Stomach (tissue), 9 donors: ENCODE results near the gene JOSD1. TPM values are rescaled to one million over a fixed set of nuclear protein-coding genes. Genes with fewer than 3 reads are reported as not detected.

Experiments used
- DNase-seq, 2 donors: peaks; one replicate each; pipeline versions ENCODE4 v3.0.0 to v3.0.0-alpha.2; 2013 to 2019
- H3K27ac ChIP-seq, 5 donors: fragments of 200-600 bp in 4 of 5; sonication (generic) in 4 of 5; one replicate each; pipeline ENCODE4 v1.5.1; 2013 to 2019; ENCODE audit warnings: mild to moderate bottlenecking in 1 of 5, moderate library complexity in 1 of 5
- H3K27me3 ChIP-seq, 3 donors: fragments of 200-600 bp; sonication (generic); one replicate each; pipeline ENCODE4 v1.5.1; 2017 to 2019; ENCODE audit warnings: mixed run types in 1 of 3
- H3K36me3 ChIP-seq, 4 donors: fragments of 200-600 bp; sonication (generic); 1 replicate in 3 of 4; 2 replicates in 1 of 4; pipeline ENCODE4 v1.5.1; 2016 to 2019
- H3K4me1 ChIP-seq, 4 donors: fragments of 200-600 bp; sonication (generic); one replicate each; pipeline ENCODE4 v1.5.1; 2016 to 2019
- H3K4me3 ChIP-seq, 4 donors: fragments of 200-600 bp; sonication (generic) in 3 of 4; one replicate each; pipeline ENCODE4 v1.5.1; 2016 to 2019; ENCODE audit warnings: mild to moderate bottlenecking in 1 of 4
- H3K9me3 ChIP-seq, 4 donors: fragments of 200-600 bp; sonication (generic); one replicate each; pipeline ENCODE4 v1.5.1; 2016 to 2019
- CTCF ChIP-seq, 7 experiments: fragments of 450-650 bp in 4 of 7; fragments of 200-600 bp in 3 of 7; sonication (generic) in 3 of 7; IDR thresholded peaks; one replicate each; pipeline ENCODE4 v1.5.1; 2016 to 2019; ENCODE audit warnings: antibody characterized with exemption in 7 of 7, control low read depth in 2 of 7, mild to moderate bottlenecking in 1 of 7
- EP300 ChIP-seq: sonication (generic); formaldehyde crosslinking; IDR thresholded peaks from one replicate; pipeline ENCODE4 v1.6.1; 2017; ENCODE audit warnings: antibody characterized with exemption
- POLR2A ChIP-seq, 4 donors: fragments of 450-650 bp; IDR thresholded peaks; one replicate each; pipeline ENCODE4 v1.6.1; 2016; ENCODE audit warnings: antibody characterized with exemption in 4 of 4, control low read depth in 2 of 4, mild to moderate bottlenecking in 1 of 4, moderate library complexity in 1 of 4
- POLR2AphosphoS5 ChIP-seq, 3 donors: sonication (generic); formaldehyde crosslinking; IDR thresholded peaks; one replicate each; pipeline ENCODE4 v1.6.1; 2016; ENCODE audit warnings: antibody characterized with exemption in 3 of 3
- WGBS, 5 donors: extraction: QIAGEN DNeasy Blood & Tissue Kit in 3 of 5; methylation state at CpG; one replicate each; pipeline versions ENCODE4 v1.1.5 to v1.1.7; 2013 to 2018; 5-methylcytosine and 5-hydroxymethylcytosine counted together
- intact Hi-C: fragments of 100-400 bp; cut with DNase I; formaldehyde crosslinking; loops from one replicate; pipeline ENCODE4 v1.15.1; 2023; ENCODE audit warnings: low total_unique reads
- polyA plus RNA-seq, 3 donors: library from polyadenylated mRNA; stranded (reverse); fragments of 200-250 nt; gene quantifications; one replicate each; pipeline ENCODE4 v1.2.3, GENCODE V29; 2013
- total RNA-seq, 5 donors: library from RNA; depleted of rRNA; stranded (reverse); fragments of >200 nt; gene quantifications; one replicate each; pipeline versions ENCODE4 v1.1.0 to v1.2.3, GENCODE V29; 2014 to 2016
- donor health status: healthy with polysubstance abuse.
- donor health status: Bipolar disorder and iron deficiency.
- donor health status: healthy.

Gene JOSD1
- total and polyA plus RNA-seq, 8 donors: 17.9 to 66.1 (median 35.7) TPM

- H3K27me3 ChIP-seq: no peaks in the 10 kb centered on the region
- intact Hi-C loops: no loop called here
- TF ChIP-seq EP300 (no peak), CTCF (IDR thresholded peaks at IDR 0.05) (no peak)
- DNase-seq: no peak
- WGBS, 5 donors: 88 to 100% (median 93%) methylated on average over 6 to 9 of the region's 9 CpGs
- no peak overlapping the region for H3K27ac ChIP-seq
- no peaks in the 10 kb centered on the region for H3K9me3 ChIP-seq
- peaks cover 22 to 70% (median 61%) of the 10 kb centered on the region in 4 donors for H3K36me3 ChIP-seq
- H3K4me1 ChIP-seq: peaks cover 15 to 59% (median 33%) of the 10 kb centered on the region in 4 donors
- H3K4me3 ChIP-seq: no peak overlapping the region
Observed at GRCh38 chr22:38716826-38717225, 16.1 kb upstream of the JOSD1 start.

GRCh38 chr22:38716271-38716670 is 15.5 kb upstream of the JOSD1 start:
- no peak overlapping the region for H3K27ac ChIP-seq
- TF ChIP-seq POLR2A (IDR thresholded peaks at IDR 0.05) (no peak), EP300 (no peak), POLR2AphosphoS5 (IDR thresholded peaks at IDR 0.05) (no peak), CTCF (IDR thresholded peaks at IDR 0.05) (no peak)
- no peak for DNase-seq
- intact Hi-C loops: no loop called here
- no peak overlapping the region for H3K4me3 ChIP-seq
- H3K4me1 ChIP-seq: peaks cover 15 to 64% (median 33%) of the 10 kb centered on the region in 4 donors
- H3K9me3 ChIP-seq: no peaks in the 10 kb centered on the region
- 93 to 97% (median 97%) methylated on average over 5 to 10 of the region's 10 CpGs for WGBS, 5 donors
- no peaks in the 10 kb centered on the region for H3K27me3 ChIP-seq
- peaks cover 22 to 65% (median 56%) of the 10 kb centered on the region in 4 donors for H3K36me3 ChIP-seq

- 90 to 96% (median 95%) methylated on average over 15 of the region's 15 CpGs for WGBS, 5 donors
- H3K27me3 ChIP-seq: no peaks in the 10 kb centered on the region
- no peak for TF ChIP-seq CTCF (IDR thresholded peaks at IDR 0.05)
- no peak for TF ChIP-seq POLR2AphosphoS5 (IDR thresholded peaks at IDR 0.05)
- TF ChIP-seq EP300: no peak
- no peak for TF ChIP-seq POLR2A (IDR thresholded peaks at IDR 0.05)
- peaks cover 15 to 68% (median 33%) of the 10 kb centered on the region in 4 donors for H3K4me1 ChIP-seq
- no peak overlapping the region for H3K4me3 ChIP-seq
- H3K36me3 ChIP-seq: peaks cover 22 to 61% (median 55%) of the 10 kb centered on the region in 4 donors
- no peaks in the 10 kb centered on the region for H3K9me3 ChIP-seq
- intact Hi-C loops: no loop called here
- no peak for DNase-seq
- H3K27ac ChIP-seq: no peak overlapping the region
Observed at GRCh38 chr22:38715852-38716251, 15.1 kb upstream of the JOSD1 start.

GRCh38 chr22:38715176-38715764 is 14.5 kb upstream of the JOSD1 start:
- intact Hi-C loops: no loop called here
- Histone ChIP-seq H3K27me3 (no peaks in the 10 kb centered on the region), H3K4me3 (no peak overlapping the region), H3K36me3 (peaks cover 22 to 61% (median 55%) of the 10 kb centered on the region in 4 donors), H3K9me3 (no peaks in the 10 kb centered on the region), H3K27ac (no peak overlapping the region), H3K4me1 (peaks cover 15 to 74% (median 33%) of the 10 kb centered on the region in 4 donors)
- no peak for DNase-seq
- 80 to 87% (median 85%) methylated on average over 9 of the region's 9 CpGs for WGBS, 5 donors
- TF ChIP-seq POLR2AphosphoS5 (IDR thresholded peaks at IDR 0.05) (no peak), POLR2A (IDR thresholded peaks at IDR 0.05) (no peak), EP300 (no peak)

GRCh38 chr22:38713921-38714320 is 13.2 kb upstream of the JOSD1 start:
- intact Hi-C loops: no loop called here
- Histone ChIP-seq H3K36me3 (peaks cover 22 to 58% (median 55%) of the 10 kb centered on the region in 4 donors), H3K27me3 (no peaks in the 10 kb centered on the region), H3K27ac (no peak overlapping the region), H3K4me3 (no peak overlapping the region), H3K4me1 (peaks cover 16 to 82% (median 38%) of the 10 kb centered on the region in 4 donors), H3K9me3 (no peaks in the 10 kb centered on the region)
- WGBS, 5 donors: 88 to 93% (median 89%) methylated on average over 8 of the region's 8 CpGs
- DNase-seq: peak in 1 of 2 donors; percentile 17
- TF ChIP-seq POLR2A (IDR thresholded peaks at IDR 0.05) (no peak), EP300 (no peak), CTCF (IDR thresholded peaks at IDR 0.05) (no peak), POLR2AphosphoS5 (IDR thresholded peaks at IDR 0.05) (no peak)
